ENCODE data around the gene SYK.

DNA sequence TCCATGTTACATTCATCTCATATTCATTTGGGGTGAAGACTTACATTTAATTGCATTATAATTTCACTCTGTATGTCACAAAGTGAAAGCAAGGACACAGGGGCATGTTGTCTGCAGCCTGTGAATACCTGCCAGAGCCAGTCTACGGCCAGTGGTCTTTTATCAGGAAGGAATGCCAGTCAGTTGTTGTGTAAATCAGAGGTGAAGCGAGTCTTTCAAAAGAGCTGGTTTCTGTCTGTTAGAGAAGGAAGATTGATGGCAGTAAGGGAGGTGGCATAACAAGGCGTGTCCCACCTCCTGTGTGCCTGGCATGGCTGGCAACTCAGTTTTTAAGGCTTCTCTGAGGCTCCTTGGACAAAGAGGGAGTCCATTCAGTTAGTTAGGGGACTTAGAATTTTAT lies 18.1 kb upstream of the SYK start:
- TF ChIP-seq, protein P1, sequence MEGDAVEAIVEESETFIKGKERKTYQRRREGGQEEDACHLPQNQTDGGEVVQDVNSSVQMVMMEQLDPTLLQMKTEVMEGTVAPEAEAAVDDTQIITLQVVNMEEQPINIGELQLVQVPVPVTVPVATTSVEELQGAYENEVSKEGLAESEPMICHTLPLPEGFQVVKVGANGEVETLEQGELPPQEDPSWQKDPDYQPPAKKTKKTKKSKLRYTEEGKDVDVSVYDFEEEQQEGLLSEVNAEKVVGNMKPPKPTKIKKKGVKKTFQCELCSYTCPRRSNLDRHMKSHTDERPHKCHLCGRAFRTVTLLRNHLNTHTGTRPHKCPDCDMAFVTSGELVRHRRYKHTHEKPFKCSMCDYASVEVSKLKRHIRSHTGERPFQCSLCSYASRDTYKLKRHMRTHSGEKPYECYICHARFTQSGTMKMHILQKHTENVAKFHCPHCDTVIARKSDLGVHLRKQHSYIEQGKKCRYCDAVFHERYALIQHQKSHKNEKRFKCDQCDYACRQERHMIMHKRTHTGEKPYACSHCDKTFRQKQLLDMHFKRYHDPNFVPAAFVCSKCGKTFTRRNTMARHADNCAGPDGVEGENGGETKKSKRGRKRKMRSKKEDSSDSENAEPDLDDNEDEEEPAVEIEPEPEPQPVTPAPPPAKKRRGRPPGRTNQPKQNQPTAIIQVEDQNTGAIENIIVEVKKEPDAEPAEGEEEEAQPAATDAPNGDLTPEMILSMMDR (IDR thresholded peaks at IDR 0.05) = no peak
- TF ChIP-seq ZFX (IDR thresholded peaks at IDR 0.05; ENCODE audit: borderline replicate concordance) = no peak
